OCI-LY3 (cell line): ENCODE measurements around the gene GOLT1B.

Experiments
- EZH2phosphoT487 ChIP-seq: fragments of 200-600 bp; shearing (Covaris generic); IDR thresholded peaks from 2 replicates; pipeline ENCODE4 v1.6.1; 2018; ENCODE audit warnings: antibody characterized with exemption, mixed run types, low read depth
- TF ChIP-seq, protein P1 (sequence below): fragments of 200-600, 300-600 bp; sonication (generic); IDR thresholded peaks from 2 replicates; pipeline ENCODE4 v1.5.1; 2014; ENCODE audit warnings: antibody characterized with exemption, low read length, low read depth

DNA sequence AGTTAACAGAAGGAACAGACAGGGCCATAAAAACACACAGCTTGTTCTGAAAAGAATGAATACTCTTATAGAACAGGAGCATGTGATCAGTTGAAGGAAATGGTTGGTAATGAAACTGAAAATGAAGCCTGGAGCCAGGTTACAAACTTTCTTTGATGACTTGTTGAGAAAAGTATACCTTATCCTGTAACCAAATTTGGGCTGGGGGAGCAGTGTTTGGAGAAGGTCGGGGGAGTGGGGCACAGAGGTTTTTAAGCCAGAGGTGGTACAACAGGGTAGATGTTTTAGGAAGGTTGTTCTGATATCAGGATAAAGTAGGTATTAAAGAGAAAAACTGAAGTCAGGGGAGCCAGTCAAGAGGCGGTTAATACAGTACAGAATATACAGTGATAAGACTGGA lies 8.2 kb downstream of the GOLT1B start:
- TF ChIP-seq, protein P1, sequence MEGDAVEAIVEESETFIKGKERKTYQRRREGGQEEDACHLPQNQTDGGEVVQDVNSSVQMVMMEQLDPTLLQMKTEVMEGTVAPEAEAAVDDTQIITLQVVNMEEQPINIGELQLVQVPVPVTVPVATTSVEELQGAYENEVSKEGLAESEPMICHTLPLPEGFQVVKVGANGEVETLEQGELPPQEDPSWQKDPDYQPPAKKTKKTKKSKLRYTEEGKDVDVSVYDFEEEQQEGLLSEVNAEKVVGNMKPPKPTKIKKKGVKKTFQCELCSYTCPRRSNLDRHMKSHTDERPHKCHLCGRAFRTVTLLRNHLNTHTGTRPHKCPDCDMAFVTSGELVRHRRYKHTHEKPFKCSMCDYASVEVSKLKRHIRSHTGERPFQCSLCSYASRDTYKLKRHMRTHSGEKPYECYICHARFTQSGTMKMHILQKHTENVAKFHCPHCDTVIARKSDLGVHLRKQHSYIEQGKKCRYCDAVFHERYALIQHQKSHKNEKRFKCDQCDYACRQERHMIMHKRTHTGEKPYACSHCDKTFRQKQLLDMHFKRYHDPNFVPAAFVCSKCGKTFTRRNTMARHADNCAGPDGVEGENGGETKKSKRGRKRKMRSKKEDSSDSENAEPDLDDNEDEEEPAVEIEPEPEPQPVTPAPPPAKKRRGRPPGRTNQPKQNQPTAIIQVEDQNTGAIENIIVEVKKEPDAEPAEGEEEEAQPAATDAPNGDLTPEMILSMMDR: no peak
- TF ChIP-seq EZH2phosphoT487: no peak
